Measurements from ENCODE around the gene EXOC8. TPM values are rescaled to one million over a fixed set of nuclear protein-coding genes. Genes with fewer than 3 reads are reported as not detected.

Gene EXOC8
- total RNA-seq, 1 donor from 2014 or later: 13.1 TPM

- TF ChIP-seq CTCF (conservative IDR thresholded peaks at IDR 0.05): peak; percentile 61
- DNase-seq (ENCODE audit: extremely low spot score, unreplicated experiment): peak; percentile 58
- no peaks in the 10 kb centered on the region for H3K36me3 Mint-ChIP-seq
- H3K27ac Mint-ChIP-seq: no peak overlapping the region
- no peak overlapping the region for H3K4me3 Mint-ChIP-seq
- no peaks in the 10 kb centered on the region for H3K9me3 Mint-ChIP-seq
- no peaks in the 10 kb centered on the region for H3K27me3 Mint-ChIP-seq
- no peaks in the 10 kb centered on the region for H3K4me1 Mint-ChIP-seq (ENCODE audit: unreplicated experiment)
Observed at GRCh38 chr1:231315887-231316286, 21.8 kb downstream of the EXOC8 start.

GRCh38 chr1:231313661-231314060 is 24.0 kb downstream of the EXOC8 start:
- Mint-ChIP-seq H3K4me1 (ENCODE audit: unreplicated experiment) (no peaks in the 10 kb centered on the region), H3K9me3 (no peaks in the 10 kb centered on the region), H3K27ac (no peak overlapping the region), H3K36me3 (no peaks in the 10 kb centered on the region), H3K27me3 (no peaks in the 10 kb centered on the region), H3K4me3 (no peak overlapping the region)
- DNase-seq (ENCODE audit: extremely low spot score, unreplicated experiment): no peak
- TF ChIP-seq CTCF (conservative IDR thresholded peaks at IDR 0.05): no peak

- peak; percentile 27 for DNase-seq (ENCODE audit: extremely low spot score, unreplicated experiment)
- no peak overlapping the region for H3K4me3 Mint-ChIP-seq
- H3K4me1 Mint-ChIP-seq (ENCODE audit: unreplicated experiment): no peaks in the 10 kb centered on the region
- no peaks in the 10 kb centered on the region for H3K9me3 Mint-ChIP-seq
- no peaks in the 10 kb centered on the region for H3K36me3 Mint-ChIP-seq
- no peak for TF ChIP-seq CTCF (conservative IDR thresholded peaks at IDR 0.05)
- no peak overlapping the region for H3K27ac Mint-ChIP-seq
- no peaks in the 10 kb centered on the region for H3K27me3 Mint-ChIP-seq
Observed at GRCh38 chr1:231312432-231312788, 25.2 kb downstream of the EXOC8 start.

- Mint-ChIP-seq H3K9me3 (no peaks in the 10 kb centered on the region), H3K36me3 (no peaks in the 10 kb centered on the region), H3K27ac (no peak overlapping the region), H3K27me3 (no peaks in the 10 kb centered on the region), H3K4me1 (ENCODE audit: unreplicated experiment) (no peaks in the 10 kb centered on the region), H3K4me3 (no peak overlapping the region)
- no peak for DNase-seq (ENCODE audit: extremely low spot score, unreplicated experiment)
- TF ChIP-seq CTCF (conservative IDR thresholded peaks at IDR 0.05): no peak
Observed at GRCh38 chr1:231311720-231312431, 25.8 kb downstream of the EXOC8 start.

- Mint-ChIP-seq H3K9me3 (no peaks in the 10 kb centered on the region), H3K4me3 (no peak overlapping the region), H3K27ac (no peak overlapping the region), H3K36me3 (no peaks in the 10 kb centered on the region), H3K27me3 (no peaks in the 10 kb centered on the region), H3K4me1 (ENCODE audit: unreplicated experiment) (no peaks in the 10 kb centered on the region)
- TF ChIP-seq CTCF (conservative IDR thresholded peaks at IDR 0.05): no peak
- DNase-seq (ENCODE audit: extremely low spot score, unreplicated experiment): no peak
Observed at GRCh38 chr1:231310391-231310934, 27.2 kb downstream of the EXOC8 start.
